ENCODE data around the gene HAND2. TPM values are rescaled to one million over a fixed set of nuclear protein-coding genes. Genes with fewer than 3 reads are reported as not detected.

Gene HAND2
- total RNA-seq, 2 donors from 2014 or later: not detected

GRCh38 chr4:173509036-173510001 is 20.7 kb downstream of the HAND2 start:
- DNase-seq: no peak
- Mint-ChIP-seq H3K9me3 (no peaks in the 10 kb centered on the region), H3K27ac (no peak overlapping the region), H3K4me3 (peak overlapping the region; percentile 78 to 84), H3K4me1 (ENCODE audit: low read depth) (peaks cover 32% of the 10 kb centered on the region), H3K27me3 (ENCODE audit: low read depth) (peaks cover 89% of the 10 kb centered on the region), H3K36me3 (ENCODE audit: insufficient read depth in 2 of 2) (peaks cover 0 to 3% of the 10 kb centered on the region in 2 donors)
- ATAC-seq (replicated peaks in 1 of 2): peak; percentile 39 to 62

GRCh38 chr4:173508386-173509035 is 21.5 kb downstream of the HAND2 start:
- DNase-seq (no peak), ATAC-seq (replicated peaks in 1 of 2) (no peak)
- Mint-ChIP-seq H3K9me3 (no peaks in the 10 kb centered on the region), H3K36me3 (ENCODE audit: insufficient read depth in 2 of 2) (peaks cover 0 to 3% of the 10 kb centered on the region in 2 donors), H3K4me3 (peak overlapping the region; percentile 78 to 84), H3K4me1 (ENCODE audit: low read depth) (peaks cover 32% of the 10 kb centered on the region), H3K27ac (no peak overlapping the region), H3K27me3 (ENCODE audit: low read depth) (peaks cover 91% of the 10 kb centered on the region)

- no peak for ATAC-seq (replicated peaks in 1 of 2)
- DNase-seq: no peak
- Mint-ChIP-seq H3K36me3 (ENCODE audit: insufficient read depth in 2 of 2) (peaks cover 0 to 3% of the 10 kb centered on the region in 2 donors), H3K4me3 (peak overlapping the region; percentile 28 to 78), H3K27me3 (ENCODE audit: low read depth) (peaks cover 91% of the 10 kb centered on the region), H3K9me3 (no peaks in the 10 kb centered on the region), H3K27ac (no peak overlapping the region), H3K4me1 (ENCODE audit: low read depth) (peaks cover 32% of the 10 kb centered on the region)
Measured at GRCh38 chr4:173507471-173508385, 22.3 kb downstream of the HAND2 start.

- Mint-ChIP-seq H3K4me1 (ENCODE audit: low read depth) (peaks cover 32% of the 10 kb centered on the region), H3K36me3 (ENCODE audit: insufficient read depth in 2 of 2) (peaks cover 2 to 3% of the 10 kb centered on the region in 2 donors), H3K4me3 (peak overlapping the region; percentile 58 to 78), H3K27me3 (ENCODE audit: low read depth) (peaks cover 86% of the 10 kb centered on the region), H3K9me3 (no peaks in the 10 kb centered on the region), H3K27ac (no peak overlapping the region)
- DNase-seq: no peak
- peak in 1 of 2 donors; percentile 4 for ATAC-seq (replicated peaks in 1 of 2)
Measured at GRCh38 chr4:173506597-173507211, 23.3 kb downstream of the HAND2 start.

GRCh38 chr4:173505924-173506518 is 24.0 kb downstream of the HAND2 start:
- Mint-ChIP-seq H3K27ac (no peak overlapping the region), H3K27me3 (ENCODE audit: low read depth) (peaks cover 80% of the 10 kb centered on the region), H3K4me3 (peak overlapping the region; percentile 58 to 78), H3K36me3 (ENCODE audit: insufficient read depth in 2 of 2) (peaks cover 2 to 3% of the 10 kb centered on the region in 2 donors), H3K4me1 (ENCODE audit: low read depth) (peaks cover 34% of the 10 kb centered on the region), H3K9me3 (no peaks in the 10 kb centered on the region)
- peak; percentile 80 to 82 for ATAC-seq (replicated peaks in 1 of 2)
- peak; percentile 55 to 65 for DNase-seq

- Mint-ChIP-seq H3K4me1 (ENCODE audit: low read depth) (peaks cover 41% of the 10 kb centered on the region), H3K4me3 (no peak overlapping the region), H3K36me3 (ENCODE audit: insufficient read depth in 2 of 2) (peaks cover 2 to 13% of the 10 kb centered on the region in 2 donors), H3K27me3 (ENCODE audit: low read depth) (peaks cover 80% of the 10 kb centered on the region), H3K27ac (no peak overlapping the region), H3K9me3 (no peaks in the 10 kb centered on the region)
- DNase-seq (no peak), ATAC-seq (replicated peaks in 1 of 2) (no peak)
Measured at GRCh38 chr4:173504181-173504503, 25.9 kb downstream of the HAND2 start.

- H3K27me3 Mint-ChIP-seq (ENCODE audit: low read depth): peaks cover 78% of the 10 kb centered on the region
- H3K4me1 Mint-ChIP-seq (ENCODE audit: low read depth): peaks cover 35% of the 10 kb centered on the region
- DNase-seq (no peak), ATAC-seq (replicated peaks in 1 of 2) (no peak)
- H3K9me3 Mint-ChIP-seq: no peaks in the 10 kb centered on the region
- H3K27ac Mint-ChIP-seq: no peak overlapping the region
- no peak overlapping the region for H3K4me3 Mint-ChIP-seq
- peaks cover 2 to 13% of the 10 kb centered on the region in 2 donors for H3K36me3 Mint-ChIP-seq (ENCODE audit: insufficient read depth in 2 of 2)
Measured at GRCh38 chr4:173503330-173504180, 26.5 kb downstream of the HAND2 start.

- Mint-ChIP-seq H3K27me3 (ENCODE audit: low read depth) (peaks cover 67% of the 10 kb centered on the region), H3K9me3 (no peaks in the 10 kb centered on the region), H3K4me3 (no peak overlapping the region), H3K36me3 (ENCODE audit: insufficient read depth in 2 of 2) (peaks cover 2 to 10% of the 10 kb centered on the region in 2 donors), H3K4me1 (ENCODE audit: low read depth) (peaks cover 22% of the 10 kb centered on the region), H3K27ac (no peak overlapping the region)
- DNase-seq (no peak), ATAC-seq (replicated peaks in 1 of 2) (no peak)
Measured at GRCh38 chr4:173502282-173502681, 27.7 kb downstream of the HAND2 start.

GRCh38 chr4:173501592-173502150 is 28.4 kb downstream of the HAND2 start:
- H3K27ac Mint-ChIP-seq: no peak overlapping the region
- H3K4me1 Mint-ChIP-seq (ENCODE audit: low read depth): peaks cover 16% of the 10 kb centered on the region
- DNase-seq: no peak
- peaks cover 67% of the 10 kb centered on the region for H3K27me3 Mint-ChIP-seq (ENCODE audit: low read depth)
- peak overlapping the region; percentile 18 to 67 for H3K4me3 Mint-ChIP-seq
- no peaks in the 10 kb centered on the region for H3K9me3 Mint-ChIP-seq
- no peak for ATAC-seq (replicated peaks in 1 of 2)
- H3K36me3 Mint-ChIP-seq (ENCODE audit: insufficient read depth in 2 of 2): peaks cover 2 to 10% of the 10 kb centered on the region in 2 donors

GRCh38 chr4:173500841-173501591 is 29.0 kb downstream of the HAND2 start:
- ATAC-seq (replicated peaks in 1 of 2): peak in 1 of 2 donors; percentile 35
- Mint-ChIP-seq H3K9me3 (no peaks in the 10 kb centered on the region), H3K27me3 (ENCODE audit: low read depth) (peaks cover 67% of the 10 kb centered on the region), H3K27ac (no peak overlapping the region), H3K4me3 (peak overlapping the region; percentile 51 to 67), H3K4me1 (ENCODE audit: low read depth) (peaks cover 10% of the 10 kb centered on the region), H3K36me3 (ENCODE audit: insufficient read depth in 2 of 2) (peaks cover 2 to 10% of the 10 kb centered on the region in 2 donors)
- DNase-seq: peak in 1 of 2 donors; percentile 21
